Measurements from ENCODE around the gene OSBPL5.

GRCh38 chr11:3086114-3086513, 79.0 kb downstream of the OSBPL5 start:
- no peak for TF ChIP-seq POLR2A (IDR thresholded peaks at IDR 0.05)
- TF ChIP-seq, protein P1, sequence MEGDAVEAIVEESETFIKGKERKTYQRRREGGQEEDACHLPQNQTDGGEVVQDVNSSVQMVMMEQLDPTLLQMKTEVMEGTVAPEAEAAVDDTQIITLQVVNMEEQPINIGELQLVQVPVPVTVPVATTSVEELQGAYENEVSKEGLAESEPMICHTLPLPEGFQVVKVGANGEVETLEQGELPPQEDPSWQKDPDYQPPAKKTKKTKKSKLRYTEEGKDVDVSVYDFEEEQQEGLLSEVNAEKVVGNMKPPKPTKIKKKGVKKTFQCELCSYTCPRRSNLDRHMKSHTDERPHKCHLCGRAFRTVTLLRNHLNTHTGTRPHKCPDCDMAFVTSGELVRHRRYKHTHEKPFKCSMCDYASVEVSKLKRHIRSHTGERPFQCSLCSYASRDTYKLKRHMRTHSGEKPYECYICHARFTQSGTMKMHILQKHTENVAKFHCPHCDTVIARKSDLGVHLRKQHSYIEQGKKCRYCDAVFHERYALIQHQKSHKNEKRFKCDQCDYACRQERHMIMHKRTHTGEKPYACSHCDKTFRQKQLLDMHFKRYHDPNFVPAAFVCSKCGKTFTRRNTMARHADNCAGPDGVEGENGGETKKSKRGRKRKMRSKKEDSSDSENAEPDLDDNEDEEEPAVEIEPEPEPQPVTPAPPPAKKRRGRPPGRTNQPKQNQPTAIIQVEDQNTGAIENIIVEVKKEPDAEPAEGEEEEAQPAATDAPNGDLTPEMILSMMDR (IDR thresholded peaks at IDR 0.05 in 4 of 5, conservative IDR thresholded peaks at IDR 0.05 in 1 of 5): no peak

All from gastrocnemius medialis (tissue), 4 donors.